Eye (tissue), 1 donor: ENCODE measurements around the gene CCHCR1.
A peak's percentile ranks its signal among the peaks of the same experiment; 100 is the strongest.
"Not testable (repeated sequence)": the region's sequence is repeated elsewhere in the genome, so short reads cannot be mapped to it uniquely, and the experiment has no call there.

Experiments
- DNase-seq: peaks from one replicate; pipeline ENCODE4 v3.0.0-alpha.2; 2015

Gene CCHCR1

GRCh38 chr6:31183287-31183686 is 25.7 kb upstream of the CCHCR1 start:
- DNase-seq = not testable (repeated sequence)

- peak; percentile 54 for DNase-seq
Measured at GRCh38 chr6:31180500-31180899, 22.9 kb upstream of the CCHCR1 start.

GRCh38 chr6:31179896-31180295 is 22.3 kb upstream of the CCHCR1 start:
- DNase-seq = no peak

DNA sequence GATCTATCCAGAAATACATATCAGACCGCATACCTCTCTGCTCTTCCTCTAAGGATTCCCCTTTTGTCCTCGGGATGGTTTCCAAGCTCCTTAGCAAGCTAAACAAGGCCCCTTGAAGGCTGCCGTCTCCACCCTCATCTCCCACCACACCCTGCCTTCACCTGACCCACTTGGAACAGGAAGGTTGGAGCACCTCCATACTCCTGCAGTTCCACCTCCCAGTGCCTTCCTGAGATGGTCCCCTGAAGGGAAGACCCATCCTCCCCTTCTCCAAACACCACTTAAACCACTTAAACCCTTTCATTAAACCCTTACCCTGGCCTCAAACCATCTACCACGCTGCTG is 21.4 kb upstream of the CCHCR1 start:
- DNase-seq = no peak

DNA sequence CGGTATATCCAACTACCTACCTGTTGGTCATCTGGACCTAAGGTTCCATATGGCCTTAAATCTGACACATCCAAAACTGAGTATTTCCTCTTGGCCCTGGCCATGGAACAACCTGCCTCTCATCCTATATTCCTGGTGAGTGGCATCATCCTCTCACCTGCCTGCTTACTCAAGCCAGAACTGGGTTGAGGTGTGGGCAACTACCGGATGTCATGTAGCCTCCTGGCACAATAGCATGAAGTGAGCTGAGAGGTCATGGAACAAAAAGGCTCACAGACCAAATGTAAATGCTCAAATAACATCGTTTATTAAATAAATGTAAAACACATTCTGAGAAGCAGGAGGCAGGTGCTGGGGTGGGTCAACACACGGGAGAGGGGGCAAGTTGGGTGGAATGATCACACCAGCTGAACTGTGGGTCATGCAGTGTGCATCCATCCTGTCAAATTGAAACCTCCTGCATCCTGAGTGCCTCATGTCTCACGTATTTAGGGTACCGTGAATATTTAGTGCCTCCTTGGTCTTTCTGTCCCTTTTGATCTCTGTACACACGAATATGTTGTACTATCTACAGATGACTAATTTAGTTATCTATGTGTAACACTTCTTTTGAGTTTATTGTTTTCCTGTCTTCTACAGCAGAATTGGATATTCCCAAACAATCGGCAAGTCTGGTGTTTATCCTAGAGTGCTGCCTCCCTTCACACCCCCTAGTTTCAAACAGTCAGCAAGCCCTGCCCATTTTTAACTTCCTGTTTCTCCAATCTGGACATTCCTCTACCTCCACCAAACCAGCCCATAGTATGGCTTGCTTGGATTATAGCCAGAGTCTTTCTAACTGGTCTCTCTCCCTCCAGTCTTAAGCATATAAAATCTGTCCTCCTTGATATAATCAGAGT is 20.8 kb upstream of the CCHCR1 start:
- no peak for DNase-seq

DNA sequence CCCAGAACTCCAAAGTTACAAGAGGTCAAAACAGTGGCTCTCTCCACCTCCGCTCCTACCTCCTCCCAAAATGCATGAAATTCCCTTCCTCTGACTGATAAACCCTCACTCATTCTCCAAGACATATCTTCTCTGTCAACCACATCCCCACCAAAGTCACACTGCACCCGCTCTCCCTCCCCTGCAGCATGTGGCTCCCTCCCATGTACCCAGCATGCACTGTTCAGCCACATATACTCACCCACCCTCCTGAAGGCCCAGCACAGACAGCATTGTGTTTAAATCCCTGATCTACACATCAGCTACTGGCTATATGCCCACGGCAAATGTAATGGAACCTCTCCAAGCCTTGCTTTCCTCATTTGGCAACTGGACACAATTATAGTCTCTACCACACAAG is 18.4 kb upstream of the CCHCR1 start:
- no peak for DNase-seq

DNA sequence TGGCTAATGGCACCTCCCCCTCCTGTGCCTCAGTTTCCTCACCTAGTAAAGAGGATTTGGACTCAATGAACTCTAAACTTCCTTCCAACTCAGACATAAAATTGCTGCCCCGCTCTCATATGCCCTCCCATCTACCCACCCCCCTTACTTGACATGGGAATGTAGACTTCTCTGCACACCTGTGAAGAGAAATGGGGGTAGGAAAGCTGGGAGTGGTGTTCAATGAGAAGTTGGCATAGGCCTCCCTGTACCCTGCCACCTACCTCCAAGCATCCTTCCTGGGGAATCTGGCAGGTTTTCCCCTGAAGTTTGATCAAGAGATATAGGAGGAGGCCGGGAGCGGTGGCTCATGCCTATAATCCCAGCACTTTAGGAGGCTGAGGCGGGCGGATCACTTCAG is 16.8 kb upstream of the CCHCR1 start:
- no peak for DNase-seq

DNA sequence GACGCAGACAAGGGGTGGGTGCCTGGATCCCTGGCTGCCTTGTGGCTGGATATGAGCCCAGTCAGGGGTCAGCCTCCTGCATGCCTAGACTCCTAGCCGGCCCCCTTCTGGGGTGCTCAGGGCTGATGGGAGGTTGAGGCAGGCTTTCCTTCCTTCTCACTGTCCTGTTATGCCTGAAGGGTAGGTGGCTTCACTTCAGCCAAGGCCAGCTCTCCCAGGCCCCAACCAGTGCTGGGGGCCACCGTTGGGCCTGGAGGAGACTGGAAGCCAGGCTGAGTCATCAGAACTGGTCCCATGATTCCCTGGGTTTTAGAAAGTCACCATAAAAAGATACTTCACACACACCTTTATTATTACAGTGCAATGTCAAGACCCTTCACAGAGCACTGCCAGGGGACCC is 15.8 kb upstream of the CCHCR1 start:
- no peak for DNase-seq

DNA sequence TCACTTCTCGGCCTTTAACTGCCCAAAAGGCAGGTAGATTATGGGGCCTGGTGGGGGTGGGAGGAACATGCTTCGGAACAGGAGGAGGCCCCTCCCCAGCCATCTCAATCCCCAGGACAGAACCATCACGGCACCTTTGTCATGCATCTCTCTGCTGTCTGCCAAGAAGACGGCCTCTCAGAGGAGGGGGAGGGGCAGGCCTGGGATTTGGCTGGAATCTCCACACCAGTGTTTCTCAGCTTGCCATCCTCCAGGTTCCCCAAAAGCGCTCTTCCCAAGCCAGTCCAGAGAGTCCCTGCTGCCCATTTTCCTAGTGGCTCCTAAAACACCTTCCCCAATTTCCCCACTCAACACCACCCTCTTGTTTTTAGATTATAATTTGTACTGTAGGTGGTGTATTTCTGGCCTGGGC is 15.4 kb upstream of the CCHCR1 start:
- no peak for DNase-seq

DNA sequence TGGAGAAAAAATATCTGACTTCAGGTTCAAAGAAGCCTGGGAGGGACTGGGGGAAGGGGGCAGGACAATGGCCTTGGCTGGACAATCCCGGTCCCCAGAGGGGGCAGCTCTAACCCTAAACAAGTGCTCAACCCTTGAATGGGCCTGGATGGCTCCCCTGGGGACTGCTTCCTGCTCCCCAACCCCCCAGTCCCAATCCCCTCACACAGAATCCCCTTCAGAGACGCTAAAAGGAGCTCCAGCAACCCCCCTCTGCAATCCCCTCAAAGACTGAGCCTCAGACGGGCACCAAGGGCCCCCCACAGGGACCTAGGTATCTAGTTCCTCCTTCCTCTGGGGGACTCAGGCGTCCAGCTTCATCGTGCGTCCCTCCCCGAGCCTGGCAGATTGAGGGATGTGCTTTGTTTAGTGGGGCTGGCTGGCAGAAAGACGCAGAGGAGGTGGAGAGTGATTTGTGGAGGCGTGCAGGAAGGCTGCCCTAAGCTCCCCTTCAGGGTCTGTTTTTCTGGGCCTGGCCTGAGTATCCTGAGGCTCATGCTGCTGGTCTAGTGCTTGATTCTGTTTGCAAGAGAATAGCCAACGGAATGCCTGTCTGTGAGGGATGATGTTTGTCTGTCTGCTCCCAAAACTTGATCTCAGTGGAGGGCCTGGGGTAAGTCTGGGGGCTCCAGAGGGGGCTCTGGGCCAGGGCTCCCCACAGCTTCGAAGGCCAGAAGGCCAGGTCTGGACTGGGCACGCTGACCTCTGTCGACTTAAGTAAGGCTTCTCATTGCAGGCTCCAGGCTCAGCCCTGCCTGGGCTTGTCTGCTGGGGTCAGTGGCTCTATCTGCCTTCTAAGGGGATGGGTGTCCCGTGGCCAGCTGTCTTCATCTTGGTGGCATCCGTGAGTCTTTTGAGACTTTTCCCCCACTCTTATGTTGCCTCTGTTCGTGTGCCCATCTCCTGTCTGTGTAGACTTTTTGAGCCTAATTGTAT is 14.6 kb upstream of the CCHCR1 start:
- no peak for DNase-seq

DNA sequence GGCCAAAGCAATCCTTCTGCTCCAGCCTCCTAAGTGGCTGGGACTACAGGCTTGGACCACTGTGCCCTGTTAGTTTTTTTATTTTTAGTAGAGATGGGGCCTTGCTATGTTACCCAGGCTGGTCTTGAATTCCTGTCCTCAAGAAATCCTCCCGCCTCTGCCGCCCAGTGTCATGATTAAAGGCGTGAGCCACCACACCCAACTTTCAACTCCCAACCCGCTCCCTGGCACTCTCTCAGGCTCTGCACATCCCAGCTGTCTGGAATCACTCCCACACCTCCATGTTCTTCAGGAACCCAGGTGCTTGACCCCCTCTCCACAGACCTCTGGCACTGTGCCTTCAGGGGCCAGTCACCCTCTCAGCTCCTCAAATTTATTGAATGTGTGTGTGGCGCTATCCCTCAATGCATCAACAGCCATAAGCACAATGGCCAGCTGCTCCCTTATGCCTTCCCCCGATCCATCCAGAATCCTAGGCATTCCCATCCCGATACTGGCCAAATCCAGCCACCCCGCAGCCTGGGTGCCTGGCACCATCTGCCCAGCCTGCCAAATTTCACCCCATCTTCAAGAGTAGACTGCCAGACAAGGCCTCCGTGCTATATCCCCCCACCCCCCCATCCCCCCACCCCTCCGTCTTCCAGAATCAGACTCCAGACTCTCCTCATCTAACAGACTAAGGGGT is 13.5 kb upstream of the CCHCR1 start:
- no peak for DNase-seq

GRCh38 chr6:31170600-31170881 is 12.9 kb upstream of the CCHCR1 start, which contains the start of gene POU5F1:
Gene POU5F1 (minus strand): TSS chr6:31170682. CDS start chr6:31170620, 62 bp downstream.
- DNase-seq = no peak

DNA sequence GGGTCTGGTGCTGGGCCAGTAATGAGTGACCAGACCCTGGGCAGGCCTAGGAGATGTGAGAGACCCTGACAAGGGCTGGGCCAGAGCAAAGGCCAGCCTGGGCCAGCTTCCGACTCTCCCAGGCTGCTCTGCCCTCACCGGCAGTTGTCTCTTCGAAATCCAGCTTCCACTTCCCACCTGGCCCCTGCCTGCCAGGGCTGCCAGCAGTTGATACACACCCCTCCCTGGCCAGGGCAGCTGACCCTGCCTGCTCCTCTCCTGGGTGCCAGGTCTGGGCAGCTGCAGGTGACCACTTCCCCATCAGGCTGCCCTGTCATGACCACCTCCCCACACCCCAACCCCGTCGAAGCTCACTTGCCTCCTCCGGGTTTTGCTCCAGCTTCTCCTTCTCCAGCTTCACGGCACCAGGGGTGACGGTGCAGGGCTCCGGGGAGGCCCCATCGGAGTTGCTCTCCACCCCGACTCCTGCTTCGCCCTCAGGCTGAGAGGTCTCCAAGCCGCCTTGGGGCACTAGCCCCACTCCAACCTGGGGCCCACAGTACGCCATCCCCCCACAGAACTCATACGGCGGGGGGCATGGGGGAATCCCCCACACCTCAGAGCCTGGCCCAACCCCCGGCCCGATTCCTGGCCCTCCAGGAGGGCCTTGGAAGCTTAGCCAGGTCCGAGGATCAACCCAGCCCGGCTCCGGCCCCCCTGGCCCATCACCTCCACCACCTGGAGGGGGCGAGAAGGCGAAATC is 12.4 kb upstream of the CCHCR1 start:
- not testable (repeated sequence) for DNase-seq

GRCh38 chr6:31169123-31169857 is 11.7 kb upstream of the CCHCR1 start:
- no peak for DNase-seq

DNA sequence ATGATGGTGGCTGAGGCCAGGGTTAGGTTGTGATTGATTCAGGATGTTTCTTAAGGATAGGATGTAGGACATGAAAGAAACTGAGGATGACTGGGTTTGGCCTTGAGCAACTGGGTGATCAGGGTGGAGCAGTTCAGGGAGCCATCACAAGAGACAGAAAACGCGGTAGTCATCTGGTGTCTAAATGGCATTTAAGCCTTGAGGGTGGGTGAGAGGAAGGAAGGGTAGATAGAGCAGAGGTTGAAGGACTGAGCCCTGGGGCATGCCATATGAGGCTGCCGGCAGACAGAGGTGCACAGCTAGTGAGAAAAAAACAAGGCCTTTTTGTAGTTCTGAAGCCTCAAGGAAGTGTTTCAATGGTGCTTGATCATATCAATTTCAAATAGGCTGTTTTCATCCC is 11.0 kb upstream of the CCHCR1 start:
- no peak for DNase-seq

DNA sequence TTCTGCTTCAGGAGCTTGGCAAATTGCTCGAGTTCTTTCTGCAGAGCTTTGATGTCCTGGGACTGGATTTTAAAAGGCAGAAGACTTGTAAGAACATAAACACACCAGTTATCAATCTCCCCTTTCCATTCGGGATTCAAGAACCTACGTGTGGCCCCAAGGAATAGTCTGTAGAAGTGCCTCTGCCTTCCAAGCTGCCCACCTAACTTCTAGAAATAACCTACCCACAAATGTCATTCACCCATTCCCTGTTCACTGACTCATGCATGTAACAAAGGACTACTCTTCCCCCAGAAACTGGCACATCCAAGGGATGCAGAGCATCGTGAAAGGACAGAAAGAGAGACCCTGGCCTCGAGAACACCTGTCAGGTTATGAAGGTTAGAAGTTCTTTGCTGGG is 8.4 kb upstream of the CCHCR1 start:
- DNase-seq = no peak

- not testable (repeated sequence) for DNase-seq
Measured at GRCh38 chr6:31165064-31165832, 7.6 kb upstream of the CCHCR1 start.

DNA sequence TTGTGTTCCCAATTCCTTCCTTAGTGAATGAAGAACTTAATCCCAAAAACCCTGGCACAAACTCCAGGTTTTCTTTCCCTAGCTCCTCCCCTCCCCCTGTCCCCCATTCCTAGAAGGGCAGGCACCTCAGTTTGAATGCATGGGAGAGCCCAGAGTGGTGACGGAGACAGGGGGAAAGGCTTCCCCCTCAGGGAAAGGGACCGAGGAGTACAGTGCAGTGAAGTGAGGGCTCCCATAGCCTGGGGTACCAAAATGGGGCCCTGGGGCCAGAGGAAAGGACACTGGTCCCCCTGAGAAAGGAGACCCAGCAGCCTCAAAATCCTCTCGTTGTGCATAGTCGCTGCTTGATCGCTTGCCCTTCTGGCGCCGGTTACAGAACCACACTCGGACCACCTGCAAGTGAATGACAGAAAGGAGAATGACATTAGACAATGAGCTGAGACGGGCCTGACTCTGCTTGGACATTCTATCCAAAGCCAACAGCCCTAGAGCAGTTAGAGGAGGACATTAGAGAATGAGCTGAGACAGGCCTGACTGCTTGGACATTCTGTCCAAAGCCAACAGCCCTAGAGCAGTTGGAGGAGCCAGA is 7.0 kb upstream of the CCHCR1 start:
- DNase-seq = not testable (repeated sequence)

DNA sequence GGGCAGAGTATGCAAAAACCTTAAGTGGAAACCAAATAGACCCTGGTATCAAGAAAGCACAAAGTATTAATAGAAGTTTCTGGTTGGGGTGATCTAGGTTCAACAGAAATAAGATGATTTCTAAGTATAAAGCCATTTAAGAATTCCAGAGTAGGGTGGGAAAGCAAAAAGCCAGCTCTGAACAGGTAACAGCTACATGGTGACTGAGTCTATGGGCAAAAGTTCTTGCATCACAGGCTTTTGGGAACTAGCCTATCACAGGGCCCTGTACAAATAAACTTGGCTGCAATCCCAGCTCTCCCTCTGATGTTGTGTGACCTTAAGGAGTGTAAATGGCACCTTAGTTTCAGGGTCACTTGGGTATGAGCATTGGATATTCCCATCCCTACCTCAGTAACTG is 6.3 kb upstream of the CCHCR1 start:
- DNase-seq = no peak

DNA sequence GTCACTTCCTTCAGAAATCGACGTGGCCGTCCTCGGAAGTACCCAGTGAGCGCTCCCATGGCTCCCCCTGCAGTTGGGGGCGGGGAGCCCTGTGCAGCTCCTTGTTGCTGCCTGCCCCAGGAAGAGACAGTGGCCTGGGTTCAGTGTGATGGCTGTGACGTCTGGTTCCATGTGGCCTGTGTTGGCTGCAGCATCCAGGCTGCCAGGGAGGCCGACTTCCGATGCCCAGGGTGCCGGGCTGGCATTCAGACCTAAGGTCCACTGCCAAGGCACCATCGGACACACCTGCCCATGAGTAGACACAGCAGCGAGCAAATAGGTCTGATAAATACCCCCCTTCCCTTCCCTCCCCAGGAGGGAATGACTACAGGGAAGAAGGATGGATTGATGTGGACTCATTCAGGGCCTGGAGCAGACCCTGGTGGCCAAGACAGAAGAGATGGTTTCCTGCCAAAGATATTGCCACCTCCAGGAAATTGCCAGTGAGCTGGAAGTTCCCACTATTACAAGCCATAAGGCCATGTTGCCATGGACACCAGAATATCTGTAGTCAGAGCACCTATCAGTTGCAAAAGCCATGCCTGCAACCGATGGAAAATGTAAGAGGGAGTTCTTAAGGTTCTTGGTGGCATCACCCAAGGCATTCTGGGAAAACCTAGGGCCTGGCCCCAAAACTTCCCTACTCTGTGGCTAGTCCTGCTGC is 5.0 kb upstream of the CCHCR1 start:
- no peak for DNase-seq
